Measurements from ENCODE around the gene GNAO1.

The GNAO1 gene

GRCh38 chr16:56257666-56258342 is 66.5 kb downstream of the GNAO1 start:
- no peak overlapping the region for H3K4me3 ChIP-seq (ENCODE audit: low read depth in 1 of 2, low read length in 1 of 2)
- no peaks in the 10 kb centered on the region for H3K4me1 ChIP-seq (ENCODE audit: control insufficient read depth in 1 of 2, insufficient read depth in 1 of 2, low read depth in 1 of 2, low read length in 1 of 2)
- H3K9me3 ChIP-seq, result no peaks in the 10 kb centered on the region
- H3K27ac ChIP-seq, result no peak overlapping the region
- no peak for TF ChIP-seq CTCF (IDR thresholded peaks at IDR 0.05)
- H3K27me3 ChIP-seq, result peaks cover 12% of the 10 kb centered on the region
- H3K36me3 ChIP-seq, result no peaks in the 10 kb centered on the region

- no peaks in the 10 kb centered on the region for H3K4me1 ChIP-seq (ENCODE audit: control insufficient read depth in 1 of 2, insufficient read depth in 1 of 2, low read depth in 1 of 2, low read length in 1 of 2)
- no peak overlapping the region for H3K27ac ChIP-seq
- peaks cover 14% of the 10 kb centered on the region for H3K27me3 ChIP-seq
- no peak for TF ChIP-seq CTCF (IDR thresholded peaks at IDR 0.05)
- no peak overlapping the region for H3K4me3 ChIP-seq (ENCODE audit: low read depth in 1 of 2, low read length in 1 of 2)
- no peaks in the 10 kb centered on the region for H3K9me3 ChIP-seq
- no peaks in the 10 kb centered on the region for H3K36me3 ChIP-seq
Observed at GRCh38 chr16:56258508-56259424, 67.5 kb downstream of the GNAO1 start.

GRCh38 chr16:56259425-56259779 is 68.1 kb downstream of the GNAO1 start:
- Histone ChIP-seq H3K4me1 (ENCODE audit: control insufficient read depth in 1 of 2, insufficient read depth in 1 of 2, low read depth in 1 of 2, low read length in 1 of 2) (no peaks in the 10 kb centered on the region), H3K4me3 (ENCODE audit: low read depth in 1 of 2, low read length in 1 of 2) (no peak overlapping the region), H3K27ac (no peak overlapping the region), H3K9me3 (no peaks in the 10 kb centered on the region), H3K27me3 (peaks cover 14% of the 10 kb centered on the region), H3K36me3 (no peaks in the 10 kb centered on the region)
- TF ChIP-seq CTCF (IDR thresholded peaks at IDR 0.05), result no peak

- H3K36me3 ChIP-seq, result no peaks in the 10 kb centered on the region
- peaks cover 14% of the 10 kb centered on the region for H3K27me3 ChIP-seq
- no peaks in the 10 kb centered on the region for H3K9me3 ChIP-seq
- TF ChIP-seq CTCF (IDR thresholded peaks at IDR 0.05), result no peak
- H3K27ac ChIP-seq, result no peak overlapping the region
- no peak overlapping the region for H3K4me3 ChIP-seq (ENCODE audit: low read depth in 1 of 2, low read length in 1 of 2)
- H3K4me1 ChIP-seq (ENCODE audit: control insufficient read depth in 1 of 2, insufficient read depth in 1 of 2, low read depth in 1 of 2, low read length in 1 of 2), result no peaks in the 10 kb centered on the region
Observed at GRCh38 chr16:56260378-56261160, 69.3 kb downstream of the GNAO1 start.

GRCh38 chr16:56261656-56262055 is 70.4 kb downstream of the GNAO1 start:
- H3K9me3 ChIP-seq, result no peaks in the 10 kb centered on the region
- peaks cover 14% of the 10 kb centered on the region for H3K27me3 ChIP-seq
- H3K4me3 ChIP-seq (ENCODE audit: low read depth in 1 of 2, low read length in 1 of 2), result no peak overlapping the region
- no peak for TF ChIP-seq CTCF (IDR thresholded peaks at IDR 0.05)
- no peak overlapping the region for H3K27ac ChIP-seq
- no peaks in the 10 kb centered on the region for H3K4me1 ChIP-seq (ENCODE audit: control insufficient read depth in 1 of 2, insufficient read depth in 1 of 2, low read depth in 1 of 2, low read length in 1 of 2)
- H3K36me3 ChIP-seq, result no peaks in the 10 kb centered on the region

Measured in neutrophil (primary cell).